Measurements from ENCODE around the gene RAB36.
A peak's percentile ranks its signal among the peaks of the same experiment; 100 is the strongest.

Gene RAB36, protein sequence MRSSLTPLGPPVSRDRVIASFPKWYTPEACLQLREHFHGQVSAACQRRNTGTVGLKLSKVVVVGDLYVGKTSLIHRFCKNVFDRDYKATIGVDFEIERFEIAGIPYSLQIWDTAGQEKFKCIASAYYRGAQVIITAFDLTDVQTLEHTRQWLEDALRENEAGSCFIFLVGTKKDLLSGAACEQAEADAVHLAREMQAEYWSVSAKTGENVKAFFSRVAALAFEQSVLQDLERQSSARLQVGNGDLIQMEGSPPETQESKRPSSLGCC

DNA sequence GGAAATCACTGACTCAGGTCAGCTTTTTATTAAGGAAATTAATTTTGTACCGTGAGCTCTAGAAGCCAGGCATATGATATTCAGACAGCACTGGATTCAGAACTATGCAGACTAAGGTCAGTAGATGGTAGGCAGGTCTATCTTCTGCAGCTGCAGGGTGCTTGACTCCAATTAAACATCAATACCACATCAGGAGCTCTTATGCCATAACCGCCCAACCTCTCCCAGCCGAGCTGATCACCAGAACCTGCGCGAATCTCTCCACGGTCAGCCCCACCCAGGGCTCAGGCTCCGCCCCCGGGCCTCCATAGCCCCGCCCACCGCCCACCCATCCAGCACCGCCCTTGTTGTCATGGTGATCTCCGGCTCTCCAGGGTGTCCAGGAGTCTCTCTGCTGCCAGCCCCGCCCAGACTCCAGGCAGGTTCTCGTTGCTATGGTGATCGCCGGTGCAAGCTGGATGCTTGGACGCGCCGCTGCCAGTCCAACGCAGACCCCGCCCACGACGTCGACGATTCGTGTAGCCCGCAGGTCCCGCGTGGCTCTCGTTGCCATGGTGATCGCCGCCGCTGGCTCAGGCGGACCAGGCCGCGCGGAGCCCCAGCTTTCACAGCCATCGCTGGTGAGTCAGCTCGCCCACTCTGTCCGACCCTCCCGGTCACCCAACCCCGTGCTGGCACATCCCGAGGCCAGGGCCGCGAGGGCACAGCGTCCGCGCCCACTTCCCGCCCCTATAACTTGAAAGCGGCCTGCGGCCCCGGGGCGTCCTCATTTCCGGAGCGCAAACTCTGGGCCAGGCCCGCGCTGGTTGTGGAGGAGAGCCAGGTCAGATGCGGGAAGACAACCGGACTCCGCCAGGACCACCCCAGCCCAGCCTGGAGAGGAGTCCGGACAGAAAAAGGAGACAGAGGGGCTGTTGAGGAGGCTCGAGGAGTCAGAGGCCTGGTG is at the start of gene RAB36:
Gene RAB36 (plus strand): TSS at position 546 of the 946 bp plus-strand sequence. CDS start 1,140 bp downstream, outside the sequence.
- peak; percentile 45 to 78 for DNase-seq (ENCODE audit: low read depth in 1 of 2, low spot score in 1 of 2)

DNA sequence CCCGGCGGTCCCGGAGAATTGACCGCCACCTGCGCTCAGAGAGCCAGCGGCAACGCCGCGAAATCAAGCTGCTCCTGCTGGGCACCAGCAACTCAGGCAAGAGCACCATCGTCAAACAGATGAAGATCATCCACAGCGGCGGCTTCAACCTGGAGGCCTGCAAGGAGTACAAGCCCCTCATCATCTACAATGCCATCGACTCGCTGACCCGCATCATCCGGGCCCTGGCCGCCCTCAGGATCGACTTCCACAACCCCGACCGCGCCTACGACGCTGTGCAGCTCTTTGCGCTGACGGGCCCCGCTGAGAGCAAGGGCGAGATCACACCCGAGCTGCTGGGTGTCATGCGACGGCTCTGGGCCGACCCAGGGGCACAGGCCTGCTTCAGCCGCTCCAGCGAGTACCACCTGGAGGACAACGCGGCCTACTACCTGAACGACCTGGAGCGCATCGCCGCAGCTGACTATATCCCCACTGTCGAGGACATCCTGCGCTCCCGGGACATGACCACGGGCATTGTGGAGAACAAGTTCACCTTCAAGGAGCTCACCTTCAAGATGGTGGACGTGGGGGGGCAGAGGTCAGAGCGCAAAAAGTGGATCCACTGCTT is 49.4 kb upstream of the RAB36 start:
- no peak for DNase-seq (ENCODE audit: low read depth in 1 of 2, low spot score in 1 of 2)

DNA sequence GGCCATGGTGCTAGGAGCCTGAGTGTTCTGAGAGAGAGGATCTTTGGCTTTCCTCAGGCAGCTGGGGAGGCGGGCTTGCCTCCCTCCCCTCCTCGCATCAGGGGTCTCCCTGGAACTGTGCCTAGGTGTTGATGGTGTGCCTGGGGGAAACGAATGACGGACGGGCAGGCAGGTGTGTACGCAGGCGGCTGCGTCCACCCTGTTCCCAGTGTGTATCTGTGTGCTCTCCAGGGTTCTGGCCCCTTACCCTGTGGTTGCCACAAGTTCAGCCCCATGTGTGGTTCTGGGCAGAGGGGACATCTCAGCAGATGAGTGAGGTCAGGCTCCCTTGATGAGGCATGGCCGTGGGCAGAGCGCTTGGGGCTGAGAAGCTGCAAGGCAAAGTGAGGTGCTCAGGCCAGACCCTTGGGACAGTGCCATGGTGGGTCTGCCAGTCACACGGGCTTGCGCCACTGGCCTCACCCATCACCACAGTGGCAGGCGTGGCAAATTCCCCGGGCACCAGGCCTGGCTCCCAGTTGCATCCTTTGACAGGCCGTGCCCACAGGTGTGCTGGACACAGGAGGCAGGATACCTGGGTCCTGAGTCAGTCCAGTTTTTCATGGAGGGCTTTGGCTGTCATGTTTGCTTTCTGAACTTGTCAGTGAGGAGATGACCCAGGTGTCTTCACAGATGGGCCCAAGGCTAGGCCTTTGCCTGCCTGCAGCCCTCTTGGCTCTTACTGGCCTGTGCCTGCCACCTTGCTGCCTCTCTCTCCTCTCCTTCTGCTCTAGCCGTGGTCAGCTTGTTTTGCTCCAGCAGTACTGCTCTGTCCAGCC is 47.7 kb upstream of the RAB36 start:
- no peak for DNase-seq (ENCODE audit: low read depth in 1 of 2, low spot score in 1 of 2)

DNA sequence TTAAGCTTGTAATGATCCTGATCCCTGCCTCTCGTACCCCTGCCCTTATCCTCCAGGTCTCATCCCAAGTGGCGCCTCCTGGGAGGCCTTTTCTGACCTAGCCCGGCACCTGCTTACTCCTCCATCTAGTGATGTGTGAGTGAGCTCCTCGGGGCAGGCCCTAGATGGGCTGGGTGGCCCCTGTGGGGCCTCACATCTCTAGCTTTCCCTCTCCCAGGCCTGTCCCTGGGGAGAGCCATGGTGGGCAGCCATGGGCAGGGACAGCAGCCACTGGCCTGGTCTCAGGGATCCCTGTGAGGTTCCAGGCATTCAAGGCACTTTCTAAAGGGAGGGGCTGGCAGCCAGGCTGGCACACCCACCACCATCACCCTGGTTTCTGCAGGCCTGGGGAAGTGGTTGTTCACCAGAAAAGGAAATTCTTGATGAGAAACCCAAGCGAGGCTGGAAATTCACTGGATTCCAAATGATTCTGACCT is 47.0 kb upstream of the RAB36 start:
- no peak for DNase-seq (ENCODE audit: low read depth in 1 of 2, low spot score in 1 of 2)

DNA sequence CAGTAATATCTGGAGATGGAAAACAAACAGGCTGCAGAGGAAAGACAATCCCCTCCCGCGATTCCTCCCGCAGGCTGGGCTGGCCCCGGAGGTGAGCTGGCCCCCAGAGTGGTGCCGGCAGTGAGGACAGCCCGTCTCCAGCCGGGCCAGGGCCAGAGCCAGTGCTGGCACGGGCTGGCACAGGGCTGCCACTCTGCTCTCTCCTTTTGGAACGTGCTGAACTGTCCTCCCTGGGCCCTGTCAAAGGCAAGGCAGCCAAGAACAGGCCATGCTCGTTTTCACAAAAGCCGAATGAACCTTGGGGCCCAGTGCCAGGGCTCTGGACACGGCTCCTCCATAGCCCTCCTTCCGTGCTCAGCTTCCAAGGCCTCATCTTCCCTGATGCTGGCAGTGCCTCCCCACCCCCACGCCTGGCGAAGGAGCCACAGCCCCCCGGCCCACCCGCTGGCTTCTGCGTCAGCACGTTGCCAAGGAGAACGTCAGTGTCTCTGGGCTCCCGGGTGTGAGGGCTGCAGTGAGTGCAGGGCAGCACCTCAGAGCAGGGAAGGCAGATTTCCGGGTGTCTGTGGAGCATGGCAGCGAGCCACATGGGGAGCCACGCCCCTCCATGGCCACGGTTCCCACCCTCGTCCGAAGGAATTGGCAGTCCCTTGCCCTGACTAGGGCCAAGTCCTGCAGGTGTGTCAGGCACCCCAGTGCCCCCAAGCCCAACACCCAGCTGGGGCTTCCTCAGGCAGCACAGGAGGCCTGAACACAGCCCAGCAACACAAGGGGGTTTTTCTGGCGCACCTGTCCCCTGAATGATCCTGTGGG is 46.4 kb upstream of the RAB36 start:
- DNase-seq (ENCODE audit: low read depth in 1 of 2, low spot score in 1 of 2) = no peak

DNA sequence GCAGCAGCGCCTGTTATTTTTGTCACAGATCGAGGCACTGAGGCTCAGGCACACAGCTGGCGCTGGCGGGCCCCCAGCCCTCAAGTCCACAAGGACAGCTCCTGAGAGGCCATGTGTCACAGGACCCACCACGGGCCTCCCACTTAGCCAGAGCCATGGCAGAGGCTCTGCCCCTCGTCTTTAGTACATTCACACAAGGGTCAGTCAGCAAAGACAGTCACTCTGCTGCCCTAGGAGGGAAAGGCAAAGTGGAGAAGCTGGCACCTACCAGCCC is 45.8 kb upstream of the RAB36 start:
- DNase-seq (ENCODE audit: low read depth in 1 of 2, low spot score in 1 of 2) = no peak

DNA sequence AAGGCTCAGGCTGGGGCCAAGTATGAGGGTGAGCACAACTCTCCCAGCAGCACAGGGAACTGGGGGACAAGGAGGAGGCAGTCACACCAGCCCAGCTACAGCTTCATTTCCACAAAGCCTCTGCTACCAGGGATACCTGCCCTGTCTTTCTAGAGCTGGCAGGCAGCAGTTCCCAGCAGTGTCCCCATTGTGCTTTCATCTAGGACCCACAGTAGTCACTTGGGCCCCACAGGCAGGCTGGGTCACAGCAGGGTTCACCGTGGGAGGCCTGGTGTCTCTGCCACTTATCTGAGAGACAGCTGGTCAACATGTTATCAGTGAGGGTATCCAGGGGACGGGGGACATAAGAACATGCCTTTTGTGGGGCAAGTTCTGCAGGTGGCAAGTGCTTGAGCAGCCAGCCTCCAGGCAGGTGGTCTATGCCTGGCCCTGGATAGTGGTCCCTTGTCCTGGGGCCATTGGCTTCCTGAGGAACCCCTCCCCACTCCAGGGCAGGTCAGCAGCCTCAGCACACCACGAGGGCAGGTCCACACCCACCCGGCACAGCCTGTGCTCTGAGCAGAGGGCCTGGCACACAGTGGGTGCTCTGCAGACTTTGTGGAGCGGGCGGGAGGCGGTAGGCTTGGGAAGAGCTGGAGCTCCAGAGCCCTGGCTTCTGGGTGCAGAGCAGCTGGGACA is 45.0 kb upstream of the RAB36 start:
- no peak for DNase-seq (ENCODE audit: low read depth in 1 of 2, low spot score in 1 of 2)

DNA sequence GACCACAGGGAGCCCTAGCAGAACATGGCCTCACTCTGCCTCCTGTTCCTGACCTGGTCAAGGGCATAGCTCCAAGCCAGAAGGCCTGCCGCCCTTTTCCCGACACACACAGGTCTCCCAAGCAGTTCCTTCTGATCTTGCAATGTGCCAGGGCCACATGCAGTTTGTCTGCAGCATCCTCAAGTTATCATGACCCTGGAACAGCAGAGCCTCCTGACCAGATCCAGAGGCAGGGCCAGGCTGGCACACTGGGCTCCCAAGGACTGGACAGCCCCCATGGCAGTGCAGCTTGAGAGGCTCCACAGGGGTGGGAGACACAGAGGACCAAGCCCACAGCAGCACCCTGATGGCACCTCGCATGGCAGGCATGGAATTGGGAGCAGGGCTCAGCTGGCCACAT is 43.8 kb upstream of the RAB36 start:
- no peak for DNase-seq (ENCODE audit: low read depth in 1 of 2, low spot score in 1 of 2)

DNA sequence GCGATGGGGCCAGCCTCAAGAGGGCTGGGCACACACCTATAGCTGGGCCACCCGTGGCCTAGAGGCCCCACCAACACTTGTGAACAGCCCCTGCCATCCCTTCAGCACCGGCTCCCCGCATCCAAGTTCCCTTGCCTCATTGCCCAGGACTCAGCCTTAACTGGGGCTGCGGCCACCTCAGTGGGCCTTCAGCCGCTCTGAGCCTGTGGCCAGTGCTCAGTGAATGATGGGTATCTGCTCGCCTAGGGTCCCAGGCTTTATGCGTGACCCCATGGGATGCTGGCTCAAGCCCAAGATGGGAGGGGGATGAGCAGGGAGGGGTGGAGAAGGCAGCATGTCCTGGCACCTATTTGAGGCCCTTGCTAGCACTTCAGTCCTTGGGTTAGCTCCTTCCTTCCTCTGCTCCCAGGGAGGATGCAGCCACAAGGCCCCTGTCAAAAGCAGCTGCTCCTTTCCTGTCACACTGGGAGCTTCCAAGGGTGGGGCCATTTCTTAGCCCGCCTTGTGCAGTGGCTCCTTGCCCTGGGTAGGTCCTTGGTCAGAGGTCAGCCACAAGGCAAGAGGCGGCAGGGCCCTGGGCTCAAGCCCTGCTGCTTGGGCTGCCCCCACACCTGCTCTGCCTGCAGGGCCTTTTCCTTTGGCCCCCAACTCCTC is 43.1 kb upstream of the RAB36 start:
- no peak for DNase-seq (ENCODE audit: low read depth in 1 of 2, low spot score in 1 of 2)

DNA sequence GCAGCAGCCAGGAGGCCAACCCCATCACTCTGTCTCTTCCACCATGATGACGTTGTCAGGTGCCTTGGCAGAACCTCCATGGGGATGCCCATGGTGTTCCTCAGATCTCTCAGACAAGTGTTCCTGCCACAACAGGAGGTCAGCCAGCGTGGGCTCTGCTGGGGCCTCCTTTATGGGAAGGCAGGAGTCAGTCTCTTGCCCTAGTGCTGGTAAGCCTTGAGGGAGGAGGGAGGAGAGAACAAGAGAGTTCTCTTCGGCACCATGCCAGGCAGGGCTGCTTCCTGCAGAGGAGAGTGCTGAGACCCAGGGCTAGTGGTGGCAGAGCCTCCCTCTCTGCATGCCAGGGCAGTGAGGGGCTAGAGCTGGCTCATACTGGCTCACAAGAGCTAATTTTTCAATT is 42.5 kb upstream of the RAB36 start:
- no peak for DNase-seq (ENCODE audit: low read depth in 1 of 2, low spot score in 1 of 2)

DNA sequence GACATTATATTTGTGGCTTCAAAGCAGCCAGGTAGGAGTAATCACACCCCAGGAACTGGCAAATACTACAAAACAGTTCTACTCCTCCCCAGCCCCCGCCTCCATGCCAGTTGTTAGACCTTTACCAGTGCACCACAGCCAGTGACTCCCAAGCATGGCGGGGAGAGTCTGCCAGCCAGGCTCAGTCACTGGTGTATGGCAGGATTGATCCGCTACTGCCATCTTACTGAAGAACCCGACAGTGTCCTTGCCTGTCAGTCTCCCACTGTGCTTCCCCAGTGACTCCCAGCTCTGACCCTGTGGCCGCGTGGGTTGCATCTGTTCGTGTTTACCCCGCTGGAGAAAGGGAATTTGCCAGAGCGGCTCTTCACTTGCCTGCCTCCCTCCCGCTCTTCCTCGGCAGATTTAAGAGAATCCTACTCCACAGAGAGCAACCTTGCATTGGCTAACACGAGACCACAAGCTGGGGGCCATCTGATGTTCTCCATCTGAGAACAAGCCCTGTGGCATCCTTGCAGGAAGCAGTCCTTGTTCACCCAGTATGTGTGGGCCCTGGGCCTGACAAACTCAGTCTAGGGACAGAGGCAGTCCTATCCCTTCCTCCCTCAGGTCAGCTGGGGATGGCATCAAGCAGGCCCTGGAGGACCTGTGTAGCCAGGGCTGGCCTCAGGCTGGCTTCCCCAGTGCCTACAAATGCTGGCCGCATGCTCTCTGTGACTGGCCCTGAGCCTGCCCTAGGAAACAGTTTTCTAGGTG is 41.9 kb upstream of the RAB36 start:
- DNase-seq (ENCODE audit: low read depth in 1 of 2, low spot score in 1 of 2) = no peak

DNA sequence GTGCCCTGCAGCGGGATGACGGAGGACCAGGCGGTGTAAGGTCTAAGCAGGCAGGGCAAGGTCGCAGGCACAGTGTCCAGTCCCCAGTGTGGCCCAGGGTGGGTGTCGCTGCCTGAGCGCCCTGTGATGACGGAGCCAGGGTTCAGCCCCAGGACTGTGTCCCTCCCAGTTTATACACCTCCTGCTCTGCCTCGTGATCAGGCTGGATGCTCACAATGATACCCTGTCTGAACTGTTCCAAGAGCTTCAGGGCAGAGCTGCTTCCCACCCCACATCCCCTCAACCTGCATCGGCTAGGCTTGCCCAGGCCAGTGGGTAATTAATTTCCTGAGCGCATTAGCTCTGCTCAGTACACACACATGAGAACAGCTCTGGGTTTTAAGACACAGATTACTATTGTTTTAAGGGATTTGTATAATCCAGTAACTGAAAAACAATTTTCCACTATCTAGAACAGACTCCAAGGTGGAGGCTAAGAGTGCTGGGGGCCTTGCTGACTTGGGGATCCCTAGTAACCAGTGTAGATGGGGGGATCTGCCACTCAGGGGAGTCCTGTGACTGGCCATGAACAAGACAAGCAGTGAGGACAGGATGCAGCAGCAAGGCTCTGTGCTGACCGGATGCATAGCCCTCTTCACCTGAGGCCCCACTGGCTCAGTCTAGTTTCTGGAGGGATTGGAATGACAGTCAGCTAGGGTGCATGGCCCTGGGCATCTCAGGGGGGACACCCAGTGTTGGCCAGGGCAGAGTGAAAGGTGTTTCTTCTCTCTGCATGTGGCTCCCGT is 40.9 kb upstream of the RAB36 start:
- DNase-seq (ENCODE audit: low read depth in 1 of 2, low spot score in 1 of 2) = no peak

DNA sequence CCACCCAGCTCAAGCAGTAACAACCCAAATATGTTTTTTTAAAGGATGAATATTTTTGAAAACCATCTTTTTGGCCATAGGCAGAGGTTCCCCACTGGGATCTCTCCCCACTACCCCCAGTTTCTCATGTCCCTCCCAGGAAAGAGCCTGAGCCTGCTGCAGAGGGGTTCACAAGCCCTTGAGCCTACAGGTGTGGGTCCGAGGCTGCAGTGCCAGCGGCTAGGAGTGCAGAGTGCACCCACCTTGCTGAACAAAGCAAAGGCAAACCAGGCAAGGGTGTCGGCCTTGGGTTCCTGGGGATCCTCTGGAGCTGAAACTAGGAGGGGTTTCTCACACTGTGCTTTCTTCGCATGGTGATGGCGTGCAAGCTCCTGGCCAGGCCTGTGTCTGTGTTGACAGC is 40.0 kb upstream of the RAB36 start:
- no peak for DNase-seq (ENCODE audit: low read depth in 1 of 2, low spot score in 1 of 2)

DNA sequence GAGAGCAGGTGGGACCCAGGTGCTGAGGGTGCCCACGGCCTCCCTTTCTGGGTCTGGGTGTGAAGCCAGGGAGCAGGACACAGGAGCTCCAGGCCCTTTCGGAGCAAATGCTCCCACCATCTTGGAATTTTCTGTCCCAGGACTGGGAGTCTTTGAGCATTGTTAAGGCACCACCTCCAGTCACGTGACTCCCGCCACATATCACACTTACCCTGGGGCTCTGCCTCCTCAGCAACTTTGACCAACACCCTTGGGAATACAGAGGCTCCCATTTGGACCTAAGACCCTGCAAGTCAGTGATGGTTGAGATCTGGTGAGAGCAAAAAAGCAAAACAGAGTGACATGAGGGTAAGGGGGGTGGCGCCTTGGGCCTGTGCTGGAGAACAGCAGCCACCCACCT is 39.4 kb upstream of the RAB36 start:
- DNase-seq (ENCODE audit: low read depth in 1 of 2, low spot score in 1 of 2) = no peak

DNA sequence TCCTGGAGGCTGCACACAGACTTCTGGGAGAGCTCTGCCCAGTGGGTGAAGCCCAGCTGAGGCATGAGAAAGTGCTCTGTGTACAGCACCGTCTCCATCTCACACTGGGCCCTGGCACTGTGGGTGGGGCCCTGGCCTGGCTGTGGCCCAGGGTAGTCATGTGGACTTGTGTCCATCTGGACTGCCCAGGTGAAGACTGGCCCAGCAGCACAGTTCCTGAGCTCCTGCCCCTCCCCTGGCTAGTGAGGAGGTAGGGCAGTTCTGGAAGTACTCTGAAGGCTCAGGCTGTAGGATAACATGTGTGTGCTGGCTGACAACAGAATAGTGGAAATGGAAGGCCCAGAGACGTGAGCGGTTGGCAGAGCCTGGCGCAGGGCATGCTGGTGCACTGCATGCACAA is 38.9 kb upstream of the RAB36 start:
- DNase-seq (ENCODE audit: low read depth in 1 of 2, low spot score in 1 of 2) = no peak

DNA sequence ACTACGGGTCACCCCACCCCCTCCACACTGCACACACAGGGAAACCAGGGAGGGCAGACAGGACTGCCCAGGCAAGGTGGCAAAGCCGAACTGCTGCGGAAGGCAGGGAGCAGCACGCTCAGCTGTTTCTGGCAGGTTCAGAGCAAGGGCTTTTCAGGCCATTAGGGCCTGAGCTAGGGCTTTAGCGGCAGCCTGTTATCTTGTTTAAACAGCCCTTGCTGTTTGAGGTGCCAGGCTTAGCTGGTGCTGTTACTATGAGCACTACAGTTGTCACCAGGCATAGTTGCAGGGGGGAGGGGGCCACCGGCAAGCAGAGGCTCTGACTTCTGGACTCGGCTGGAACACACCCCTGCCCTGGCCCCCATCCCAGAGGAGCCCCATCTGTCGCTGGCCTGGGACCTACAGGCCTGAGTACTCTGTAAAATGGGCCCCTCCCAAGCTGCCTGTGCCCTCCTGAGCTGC is 38.3 kb upstream of the RAB36 start:
- no peak for DNase-seq (ENCODE audit: low read depth in 1 of 2, low spot score in 1 of 2)

DNA sequence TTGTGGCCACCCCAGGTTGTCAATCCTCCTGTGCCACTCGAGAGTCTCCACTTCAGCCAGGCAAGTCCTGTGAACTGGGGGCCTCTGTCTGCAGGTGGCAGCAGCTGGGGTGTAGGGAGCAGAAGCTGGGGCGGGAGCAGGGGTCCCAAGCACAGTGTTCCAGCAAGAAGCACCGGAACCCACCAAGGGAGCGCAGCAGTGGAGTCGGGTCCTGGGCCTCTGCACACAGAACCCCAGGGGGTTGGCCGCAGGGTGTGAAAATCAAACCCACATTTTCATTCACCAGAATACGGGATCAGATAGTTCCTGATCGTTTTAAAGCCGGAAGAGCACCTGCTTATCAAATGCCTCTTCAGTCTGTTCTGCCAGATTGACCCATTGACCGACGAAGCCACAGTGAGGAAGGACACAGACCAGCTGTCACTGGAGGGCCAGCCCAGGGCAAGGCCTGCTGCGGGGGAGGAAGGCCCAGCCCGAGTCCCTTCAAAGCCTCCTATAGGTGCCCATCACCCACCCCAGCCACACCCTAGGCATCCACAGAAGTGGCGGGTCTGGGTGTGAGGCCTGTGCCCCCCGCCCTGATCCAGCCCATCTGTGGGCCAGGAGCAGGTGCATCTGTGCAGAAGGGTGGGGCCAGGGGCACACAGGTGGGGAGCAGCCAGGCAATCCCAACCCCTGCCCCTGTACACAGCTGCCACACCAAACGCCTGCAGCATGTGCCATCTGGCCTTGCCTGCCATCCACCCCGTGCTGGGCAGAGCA is 37.6 kb upstream of the RAB36 start:
- no peak for DNase-seq (ENCODE audit: low read depth in 1 of 2, low spot score in 1 of 2)

Data from activated CD4-positive, alpha-beta T cell treated with anti-CD3 and anti-CD28 coated beads, Interleukin-2, amount 50 U/mL, for 24 hours (primary cell).